ENCODE results near the gene FOLR3.

Gene FOLR3

DNA sequence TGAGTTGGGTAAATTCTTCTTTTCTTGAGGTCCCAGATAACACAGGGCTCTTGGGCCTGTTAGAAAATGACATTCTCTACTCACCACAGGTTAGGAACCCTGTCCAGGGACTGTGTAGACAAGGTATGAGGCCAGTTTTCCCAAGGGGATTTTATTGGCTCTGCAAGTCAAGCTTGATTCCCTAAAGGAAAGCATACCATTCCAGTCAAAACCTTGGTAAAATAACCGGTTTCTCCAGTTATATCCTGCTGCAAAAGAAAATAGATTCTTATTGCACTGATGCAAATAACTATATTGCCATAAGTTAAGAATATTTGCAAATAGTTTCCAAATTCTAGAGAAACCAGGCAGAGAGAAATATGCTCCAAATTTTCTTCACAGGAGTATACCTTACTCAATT lies 9.6 kb upstream of the FOLR3 start:
- DNase-seq (ENCODE audit: low read depth), result no peak
- TF ChIP-seq, protein P1, sequence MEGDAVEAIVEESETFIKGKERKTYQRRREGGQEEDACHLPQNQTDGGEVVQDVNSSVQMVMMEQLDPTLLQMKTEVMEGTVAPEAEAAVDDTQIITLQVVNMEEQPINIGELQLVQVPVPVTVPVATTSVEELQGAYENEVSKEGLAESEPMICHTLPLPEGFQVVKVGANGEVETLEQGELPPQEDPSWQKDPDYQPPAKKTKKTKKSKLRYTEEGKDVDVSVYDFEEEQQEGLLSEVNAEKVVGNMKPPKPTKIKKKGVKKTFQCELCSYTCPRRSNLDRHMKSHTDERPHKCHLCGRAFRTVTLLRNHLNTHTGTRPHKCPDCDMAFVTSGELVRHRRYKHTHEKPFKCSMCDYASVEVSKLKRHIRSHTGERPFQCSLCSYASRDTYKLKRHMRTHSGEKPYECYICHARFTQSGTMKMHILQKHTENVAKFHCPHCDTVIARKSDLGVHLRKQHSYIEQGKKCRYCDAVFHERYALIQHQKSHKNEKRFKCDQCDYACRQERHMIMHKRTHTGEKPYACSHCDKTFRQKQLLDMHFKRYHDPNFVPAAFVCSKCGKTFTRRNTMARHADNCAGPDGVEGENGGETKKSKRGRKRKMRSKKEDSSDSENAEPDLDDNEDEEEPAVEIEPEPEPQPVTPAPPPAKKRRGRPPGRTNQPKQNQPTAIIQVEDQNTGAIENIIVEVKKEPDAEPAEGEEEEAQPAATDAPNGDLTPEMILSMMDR (IDR thresholded peaks at IDR 0.05; ENCODE audit: low read depth, low read length), result no peak
- TF ChIP-seq, protein P2, sequence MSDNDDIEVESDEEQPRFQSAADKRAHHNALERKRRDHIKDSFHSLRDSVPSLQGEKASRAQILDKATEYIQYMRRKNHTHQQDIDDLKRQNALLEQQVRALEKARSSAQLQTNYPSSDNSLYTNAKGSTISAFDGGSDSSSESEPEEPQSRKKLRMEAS (IDR thresholded peaks at IDR 0.05; ENCODE audit: low read depth, low read length), result no peak
- TF ChIP-seq POLR2A (IDR thresholded peaks at IDR 0.05; ENCODE audit: extremely low read depth, insufficient read length) (no peak), MYC (IDR thresholded peaks at IDR 0.05; ENCODE audit: low read depth, low read length) (no peak)
- no peak overlapping the region for H3K4me3 ChIP-seq (ENCODE audit: low read depth, low read length)

DNA sequence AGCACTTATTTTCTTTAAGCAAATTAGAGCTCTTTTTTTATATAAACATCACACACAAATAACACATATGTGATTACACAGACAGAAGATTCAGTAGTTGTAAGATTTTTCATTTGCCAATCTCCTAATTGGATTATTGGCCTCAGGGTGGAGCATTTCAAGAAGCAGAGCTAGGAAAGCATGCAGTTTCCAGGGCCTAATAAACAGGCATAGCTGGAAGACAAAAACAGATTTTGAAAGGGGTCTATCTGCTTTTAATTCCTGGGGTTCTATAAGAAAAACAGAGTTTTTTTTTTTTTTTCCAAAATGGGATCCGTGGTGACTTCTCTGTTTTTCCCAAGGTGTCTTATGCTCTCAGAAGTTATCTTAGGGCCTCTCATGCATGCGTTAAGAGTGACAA lies 7.6 kb upstream of the FOLR3 start:
- H3K4me3 ChIP-seq (ENCODE audit: low read depth, low read length), result no peak overlapping the region
- no peak for TF ChIP-seq MYC (IDR thresholded peaks at IDR 0.05; ENCODE audit: low read depth, low read length)
- no peak for TF ChIP-seq POLR2A (IDR thresholded peaks at IDR 0.05; ENCODE audit: extremely low read depth, insufficient read length)
- TF ChIP-seq, protein P2 (IDR thresholded peaks at IDR 0.05; ENCODE audit: low read depth, low read length), result no peak
- TF ChIP-seq, protein P1 (IDR thresholded peaks at IDR 0.05; ENCODE audit: low read depth, low read length), result no peak
- no peak for DNase-seq (ENCODE audit: low read depth)

DNA sequence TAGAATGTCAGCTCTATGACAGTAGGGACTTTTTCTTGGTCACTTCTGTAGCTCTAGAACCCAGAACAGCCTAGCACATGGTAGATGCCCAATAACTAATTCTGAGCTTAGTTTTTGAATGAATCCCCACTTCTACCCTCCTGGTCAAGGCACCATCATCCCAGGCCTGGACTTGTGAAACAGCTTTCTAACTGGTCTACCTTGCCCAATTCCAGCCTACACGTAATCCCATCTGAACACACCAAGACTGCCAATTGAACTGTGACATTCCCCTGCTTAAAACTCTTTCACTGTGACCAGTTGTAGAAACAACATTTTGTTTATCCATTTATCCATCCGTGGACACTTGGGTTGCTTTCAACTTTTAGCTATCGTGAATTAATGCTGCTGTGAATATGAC lies 6.1 kb upstream of the FOLR3 start:
- no peak for DNase-seq (ENCODE audit: low read depth)
- H3K4me3 ChIP-seq (ENCODE audit: low read depth, low read length), result no peak overlapping the region
- TF ChIP-seq, protein P1 (IDR thresholded peaks at IDR 0.05; ENCODE audit: low read depth, low read length), result no peak
- TF ChIP-seq POLR2A (IDR thresholded peaks at IDR 0.05; ENCODE audit: extremely low read depth, insufficient read length), result no peak
- TF ChIP-seq, protein P2 (IDR thresholded peaks at IDR 0.05; ENCODE audit: low read depth, low read length), result no peak
- no peak for TF ChIP-seq MYC (IDR thresholded peaks at IDR 0.05; ENCODE audit: low read depth, low read length)

DNA sequence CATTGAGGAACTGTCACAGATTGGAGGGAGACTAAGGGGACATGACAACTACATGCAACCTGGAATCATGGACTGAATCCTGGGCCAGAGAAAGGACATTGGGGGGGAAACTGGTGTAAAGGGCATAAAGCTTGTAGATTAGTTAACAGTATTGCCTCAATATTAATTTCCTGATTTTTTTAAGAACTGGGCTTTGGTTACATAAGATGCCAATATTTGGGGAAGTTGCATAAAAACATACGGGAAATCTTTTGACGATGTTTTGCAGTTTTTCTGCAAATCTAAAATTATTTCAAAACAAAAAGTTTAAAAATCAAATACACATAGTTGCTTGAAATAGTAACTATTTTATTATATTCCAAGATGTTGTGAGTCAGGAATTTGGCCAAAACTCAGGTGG lies 2.9 kb upstream of the FOLR3 start:
- H3K4me3 ChIP-seq (ENCODE audit: low read depth, low read length), result no peak overlapping the region
- no peak for TF ChIP-seq POLR2A (IDR thresholded peaks at IDR 0.05; ENCODE audit: extremely low read depth, insufficient read length)
- TF ChIP-seq, protein P1 (IDR thresholded peaks at IDR 0.05; ENCODE audit: low read depth, low read length), result no peak
- DNase-seq (ENCODE audit: low read depth), result no peak

DNA sequence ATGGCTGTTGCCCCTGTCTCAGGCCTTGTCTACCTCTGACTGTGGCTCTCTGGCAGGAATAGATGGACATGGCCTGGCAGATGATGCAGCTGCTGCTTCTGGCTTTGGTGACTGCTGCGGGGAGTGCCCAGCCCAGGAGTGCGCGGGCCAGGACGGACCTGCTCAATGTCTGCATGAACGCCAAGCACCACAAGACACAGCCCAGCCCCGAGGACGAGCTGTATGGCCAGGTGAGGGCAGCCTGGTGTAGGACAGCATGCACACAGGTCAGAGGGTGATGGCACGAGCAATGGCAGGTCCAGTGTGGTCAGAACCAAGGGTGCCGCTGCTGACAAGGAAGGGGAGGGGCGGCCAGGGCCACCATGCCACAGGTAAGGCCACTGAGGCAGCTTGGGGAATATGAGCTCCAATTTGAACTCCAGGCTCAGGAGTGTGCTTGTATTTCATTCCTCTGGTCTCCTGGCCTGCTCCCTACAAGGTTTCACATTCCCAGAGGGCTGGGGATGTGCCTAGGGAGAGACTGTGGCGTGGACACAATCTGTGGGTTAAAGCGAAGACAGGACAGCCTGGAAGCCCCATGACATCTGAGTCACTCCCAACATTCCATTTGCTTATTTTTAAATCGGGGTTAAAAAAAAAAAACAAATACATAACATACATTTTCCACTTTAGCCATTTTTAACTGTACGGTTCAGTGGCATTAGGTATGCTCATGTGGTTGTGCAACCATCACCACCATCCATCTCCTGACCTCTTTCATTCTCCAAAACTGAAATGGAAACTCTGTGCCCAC lies 562 bp downstream of the FOLR3 start:
- no peak overlapping the region for H3K4me3 ChIP-seq (ENCODE audit: low read depth, low read length)
- DNase-seq (ENCODE audit: low read depth), result no peak
- no peak for TF ChIP-seq POLR2A (IDR thresholded peaks at IDR 0.05; ENCODE audit: extremely low read depth, insufficient read length)
- TF ChIP-seq MYC (IDR thresholded peaks at IDR 0.05; ENCODE audit: low read depth, low read length), result no peak
- TF ChIP-seq, protein P2 (IDR thresholded peaks at IDR 0.05; ENCODE audit: low read depth, low read length), result no peak
- TF ChIP-seq, protein P1 (IDR thresholded peaks at IDR 0.05; ENCODE audit: low read depth, low read length), result no peak

All from NB4 (cell line).